Progenitor cell of endocrine pancreas (in vitro differentiated cells): ENCODE data around the gene GRIA3. TPM values are rescaled to one million over a fixed set of nuclear protein-coding genes. Genes with fewer than 3 reads are reported as not detected.

Experiments used
- DNase-seq: peaks from one replicate; pipeline ENCODE4 v3.0.0; 2021; ENCODE audit warnings: low spot score; ENCODE audit not compliant: unreplicated experiment
- H3K27ac Mint-ChIP-seq: 2 replicates; pipeline ENCODE4 v1.8.0; 2021; ENCODE audit warnings: mild to moderate bottlenecking, moderate library complexity, mixed read lengths
- H3K27me3 Mint-ChIP-seq: 2 replicates; pipeline ENCODE4 v1.8.0; 2021; ENCODE audit warnings: mixed read lengths
- H3K36me3 Mint-ChIP-seq: 2 replicates; pipeline ENCODE4 v1.8.0; 2022; ENCODE audit warnings: mixed read lengths; ENCODE audit not compliant: insufficient read depth
- H3K4me1 Mint-ChIP-seq: 2 replicates; pipeline ENCODE4 v1.8.0; 2021; ENCODE audit warnings: low read depth, mixed read lengths
- H3K4me3 Mint-ChIP-seq: 2 replicates; pipeline ENCODE4 v1.8.0; 2021; ENCODE audit warnings: low read depth, mild to moderate bottlenecking, moderate library complexity, mixed read lengths
- H3K9me3 Mint-ChIP-seq: 2 replicates; pipeline ENCODE4 v1.8.0; 2021; ENCODE audit warnings: low read depth, mixed read lengths
- CTCF ChIP-seq: fragments of 200-600 bp; sonication (generic); IDR thresholded peaks from one replicate; pipeline ENCODE4 v1.5.0; 2021; ENCODE audit warnings: antibody characterized with exemption, mild to moderate bottlenecking; ENCODE audit not compliant: unreplicated experiment
- total RNA-seq: library from RNA; stranded (reverse); gene quantifications from 2 replicates; pipeline ENCODE4 v1.2.1, GENCODE V29; 2021

Gene GRIA3
- total RNA-seq, 1 donor from 2014 or later: 2.5 TPM

DNA sequence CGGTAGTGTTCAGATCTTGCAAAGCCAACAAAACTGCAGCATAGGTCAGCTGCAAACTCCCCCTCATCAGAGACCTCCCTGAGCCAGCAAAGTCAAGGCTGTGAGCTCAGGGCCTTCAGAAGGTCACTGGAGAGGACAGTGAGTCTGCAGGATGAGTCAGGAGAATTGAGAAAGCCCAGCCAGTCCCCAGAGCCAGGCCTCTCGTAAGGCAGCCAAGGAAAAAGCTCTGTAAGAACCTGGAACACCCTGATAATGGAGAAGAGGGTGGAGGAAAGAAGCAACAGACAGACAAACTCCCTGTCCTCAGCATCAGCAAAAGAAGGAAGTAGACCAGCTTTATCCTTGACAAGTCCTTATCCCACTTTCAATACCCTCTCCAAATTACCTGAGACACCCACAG lies 33.0 kb downstream of the GRIA3 start:
- no peak for DNase-seq
- Mint-ChIP-seq H3K27me3 (no peaks in the 10 kb centered on the region), H3K36me3 (no peaks in the 10 kb centered on the region), H3K4me3 (no peak overlapping the region), H3K9me3 (peaks cover 15% of the 10 kb centered on the region), H3K4me1 (no peaks in the 10 kb centered on the region), H3K27ac (no peak overlapping the region)
- no peak for TF ChIP-seq CTCF

DNA sequence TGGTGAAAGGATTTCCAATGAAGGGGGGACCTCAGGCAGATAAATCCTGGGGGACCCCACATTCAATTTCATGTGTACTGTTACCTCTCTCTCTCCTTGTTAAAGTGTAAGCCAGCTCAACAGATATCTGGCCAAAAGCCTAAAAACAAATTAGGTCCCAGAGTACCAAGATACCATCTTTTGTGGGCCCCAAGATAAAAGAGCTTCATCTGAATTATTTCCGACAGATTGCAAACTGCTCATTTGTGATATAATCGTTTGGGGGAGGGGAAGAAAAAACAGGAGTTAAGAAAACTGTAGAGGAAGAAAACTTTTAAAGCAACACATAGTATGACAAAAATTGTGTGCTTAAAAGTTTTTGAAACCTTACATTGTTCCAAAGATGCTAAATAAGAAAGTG lies 33.6 kb downstream of the GRIA3 start:
- no peaks in the 10 kb centered on the region for H3K27me3 Mint-ChIP-seq
- no peak for DNase-seq
- no peaks in the 10 kb centered on the region for H3K36me3 Mint-ChIP-seq
- no peak overlapping the region for H3K4me3 Mint-ChIP-seq
- peaks cover 16% of the 10 kb centered on the region for H3K9me3 Mint-ChIP-seq
- TF ChIP-seq CTCF: no peak
- no peaks in the 10 kb centered on the region for H3K4me1 Mint-ChIP-seq
- H3K27ac Mint-ChIP-seq: no peak overlapping the region

GRCh38 chrX:123219916-123220315 lies 35.8 kb downstream of the GRIA3 start:
- Mint-ChIP-seq H3K27ac (no peak overlapping the region), H3K27me3 (no peaks in the 10 kb centered on the region), H3K36me3 (no peaks in the 10 kb centered on the region), H3K4me1 (no peaks in the 10 kb centered on the region), H3K9me3 (peaks cover 20% of the 10 kb centered on the region), H3K4me3 (no peak overlapping the region)
- DNase-seq: no peak
- no peak for TF ChIP-seq CTCF

- H3K36me3 Mint-ChIP-seq: no peaks in the 10 kb centered on the region
- peak overlapping the region; percentile 57 for H3K27ac Mint-ChIP-seq
- no peaks in the 10 kb centered on the region for H3K4me1 Mint-ChIP-seq
- no peaks in the 10 kb centered on the region for H3K27me3 Mint-ChIP-seq
- no peak for DNase-seq
- peaks cover 22% of the 10 kb centered on the region for H3K9me3 Mint-ChIP-seq
- no peak for TF ChIP-seq CTCF
- no peak overlapping the region for H3K4me3 Mint-ChIP-seq
Measured at GRCh38 chrX:123222920-123223319, 38.8 kb downstream of the GRIA3 start.

- no peak for TF ChIP-seq CTCF
- Mint-ChIP-seq H3K36me3 (no peaks in the 10 kb centered on the region), H3K4me1 (no peaks in the 10 kb centered on the region), H3K9me3 (peaks cover 21% of the 10 kb centered on the region), H3K27ac (no peak overlapping the region), H3K27me3 (no peaks in the 10 kb centered on the region), H3K4me3 (no peak overlapping the region)
- no peak for DNase-seq
Measured at GRCh38 chrX:123223409-123223808, 39.3 kb downstream of the GRIA3 start.
